Activated CD4-positive, alpha-beta T cell treated with anti-CD3 and anti-CD28 coated beads, Interleukin-2, amount 10 ng/mL, durations not matched to agents 24 days and 14 days (primary cell): Measurements from ENCODE around the gene LRRN4CL. TPM values are rescaled to one million over a fixed set of nuclear protein-coding genes. Genes with fewer than 3 reads are reported as not detected.
"Not testable (repeated sequence)": the region's sequence is repeated elsewhere in the genome, so short reads cannot be mapped to it uniquely, and the experiment has no call there.

ENCODE experiments used
- DNase-seq: peaks from one replicate; pipeline ENCODE4 v3.0.0; 2022
- H3K27ac Mint-ChIP-seq: one replicate; pipeline ENCODE4 v1.8.0; 2022; ENCODE audit warnings: mild to moderate bottlenecking, mixed read lengths
- H3K27me3 Mint-ChIP-seq: one replicate; pipeline ENCODE4 v1.8.0; 2022; ENCODE audit warnings: mixed read lengths
- H3K36me3 Mint-ChIP-seq: one replicate; pipeline ENCODE4 v1.8.0; 2022; ENCODE audit warnings: low read depth, mild to moderate bottlenecking, mixed read lengths
- H3K4me1 Mint-ChIP-seq: one replicate; pipeline ENCODE4 v1.8.0; 2021; ENCODE audit warnings: mixed read lengths
- H3K4me3 Mint-ChIP-seq: one replicate; pipeline ENCODE4 v1.8.0; 2022; ENCODE audit warnings: mild to moderate bottlenecking, moderate library complexity, mixed read lengths
- H3K9me3 Mint-ChIP-seq: one replicate; pipeline ENCODE4 v1.8.0; 2021; ENCODE audit warnings: mixed read lengths
- intact Hi-C: fragments of 100-400 bp; cut with micrococcal nuclease; formaldehyde crosslinking; loops from one replicate; pipeline ENCODE4 v1.15.1; 2023
- total RNA-seq: library from RNA; stranded (reverse); gene quantifications from 2 replicates; pipeline ENCODE4 v1.2.3, GENCODE V29; 2022

LRRN4CL gene
- total RNA-seq, 1 donor from 2014 or later, result 0.16 TPM

- no peaks in the 10 kb centered on the region for H3K27me3 Mint-ChIP-seq
- H3K4me1 Mint-ChIP-seq, result peaks cover 26% of the 10 kb centered on the region
- peaks cover 51% of the 10 kb centered on the region for H3K36me3 Mint-ChIP-seq
- peak; percentile 99 for DNase-seq
- H3K27ac Mint-ChIP-seq, result peak within 1 kb of the TSS; percentile 93
- H3K4me3 Mint-ChIP-seq, result peak within 1 kb of the TSS; percentile 98
- H3K9me3 Mint-ChIP-seq, result no peaks in the 10 kb centered on the region
- intact Hi-C loops, result loop anchor here (1.0 to 5.0 kb wide), 9 partner anchors 12 to 177 kb away; partner anchors contain the start of genes EML3, GANAB, INTS5 and POLR2G
Observed at GRCh38 chr11:62665075-62665598, 24.2 kb downstream of the LRRN4CL start, which contains the start of the genes C11orf98 and CSKMT. TSS of gene C11orf98 (minus strand) at chr11:62665210. CDS start at chr11:62665169, 41 bp downstream. TSS of gene CSKMT (plus strand) at chr11:62665312. CDS start at chr11:62665880, 568 bp downstream.

GRCh38 chr11:62664405-62665074 is 24.8 kb downstream of the LRRN4CL start:
- peak; percentile 86 for DNase-seq
- Mint-ChIP-seq H3K27me3 (no peaks in the 10 kb centered on the region), H3K36me3 (peaks cover 48% of the 10 kb centered on the region), H3K4me3 (peak overlapping the region; percentile 98), H3K27ac (peak overlapping the region; percentile 93), H3K4me1 (peaks cover 23% of the 10 kb centered on the region), H3K9me3 (no peaks in the 10 kb centered on the region)
- intact Hi-C loops, result loop anchor here (1.0 to 5.0 kb wide), 9 partner anchors 11 to 178 kb away; partner anchors contain the start of genes EML3, GANAB, INTS5 and POLR2G

- intact Hi-C loops, result no loop called here
- Mint-ChIP-seq H3K36me3 (peaks cover 4% of the 10 kb centered on the region), H3K4me3 (no peak overlapping the region), H3K4me1 (peaks cover 15% of the 10 kb centered on the region), H3K27me3 (no peaks in the 10 kb centered on the region), H3K27ac (no peak overlapping the region), H3K9me3 (no peaks in the 10 kb centered on the region)
- DNase-seq, result no peak
Observed at GRCh38 chr11:62656796-62657429, 32.4 kb downstream of the LRRN4CL start.

GRCh38 chr11:62654297-62654696 is 35.0 kb downstream of the LRRN4CL start:
- H3K27ac Mint-ChIP-seq, result peak overlapping the region; percentile 72
- DNase-seq, result no peak
- no peaks in the 10 kb centered on the region for H3K9me3 Mint-ChIP-seq
- H3K27me3 Mint-ChIP-seq, result no peaks in the 10 kb centered on the region
- H3K36me3 Mint-ChIP-seq, result peaks cover 9% of the 10 kb centered on the region
- intact Hi-C loops, result no loop called here
- peaks cover 17% of the 10 kb centered on the region for H3K4me1 Mint-ChIP-seq
- H3K4me3 Mint-ChIP-seq, result peak overlapping the region; percentile 63

- no peaks in the 10 kb centered on the region for H3K27me3 Mint-ChIP-seq
- H3K9me3 Mint-ChIP-seq, result no peaks in the 10 kb centered on the region
- peaks cover 16% of the 10 kb centered on the region for H3K36me3 Mint-ChIP-seq
- peak overlapping the region; percentile 94 for H3K27ac Mint-ChIP-seq
- peak overlapping the region; percentile 98 for H3K4me3 Mint-ChIP-seq
- intact Hi-C loops, result loop anchor here (1.0 to 2.0 kb wide), 9 partner anchors 11 to 61 kb away; partner anchors contain the start of genes C11orf98, CSKMT, ROM1 and TUT1
- DNase-seq, result no peak
- H3K4me1 Mint-ChIP-seq, result peaks cover 19% of the 10 kb centered on the region
Observed at GRCh38 chr11:62652161-62653006, 36.9 kb downstream of the LRRN4CL start.

- H3K4me3 Mint-ChIP-seq, intact Hi-C loops, H3K27ac Mint-ChIP-seq, H3K9me3 Mint-ChIP-seq, DNase-seq, H3K27me3 Mint-ChIP-seq: not testable (repeated sequence)
- Mint-ChIP-seq H3K36me3 (peaks cover 24% of the 10 kb centered on the region), H3K4me1 (peaks cover 26% of the 10 kb centered on the region)
Observed at GRCh38 chr11:62650283-62650682, 39.0 kb downstream of the LRRN4CL start.

- H3K4me3 Mint-ChIP-seq, result no peak overlapping the region
- peaks cover 30% of the 10 kb centered on the region for H3K4me1 Mint-ChIP-seq
- DNase-seq, result no peak
- peaks cover 29% of the 10 kb centered on the region for H3K36me3 Mint-ChIP-seq
- H3K27me3 Mint-ChIP-seq, result no peaks in the 10 kb centered on the region
- intact Hi-C loops, result no loop called here
- no peak overlapping the region for H3K27ac Mint-ChIP-seq
- H3K9me3 Mint-ChIP-seq, result no peaks in the 10 kb centered on the region
Observed at GRCh38 chr11:62649486-62649885, 39.8 kb downstream of the LRRN4CL start.

GRCh38 chr11:62648967-62649364 is 40.4 kb downstream of the LRRN4CL start:
- Mint-ChIP-seq H3K27me3 (no peaks in the 10 kb centered on the region), H3K9me3 (no peaks in the 10 kb centered on the region), H3K4me3 (no peak overlapping the region), H3K36me3 (peaks cover 35% of the 10 kb centered on the region), H3K4me1 (peaks cover 29% of the 10 kb centered on the region), H3K27ac (no peak overlapping the region)
- no peak for DNase-seq
- intact Hi-C loops, result no loop called here

GRCh38 chr11:62648185-62648966 is 41.0 kb downstream of the LRRN4CL start:
- intact Hi-C loops, result no loop called here
- H3K9me3 Mint-ChIP-seq, result no peaks in the 10 kb centered on the region
- DNase-seq, result no peak
- peaks cover 26% of the 10 kb centered on the region for H3K4me1 Mint-ChIP-seq
- H3K27me3 Mint-ChIP-seq, result no peaks in the 10 kb centered on the region
- no peak overlapping the region for H3K4me3 Mint-ChIP-seq
- no peak overlapping the region for H3K27ac Mint-ChIP-seq
- H3K36me3 Mint-ChIP-seq, result peaks cover 36% of the 10 kb centered on the region

GRCh38 chr11:62647609-62648005 is 41.7 kb downstream of the LRRN4CL start:
- H3K4me3 Mint-ChIP-seq, result no peak overlapping the region
- no peaks in the 10 kb centered on the region for H3K27me3 Mint-ChIP-seq
- H3K9me3 Mint-ChIP-seq, result no peaks in the 10 kb centered on the region
- peaks cover 24% of the 10 kb centered on the region for H3K4me1 Mint-ChIP-seq
- peaks cover 42% of the 10 kb centered on the region for H3K36me3 Mint-ChIP-seq
- DNase-seq, result no peak
- H3K27ac Mint-ChIP-seq, result no peak overlapping the region
- intact Hi-C loops, result loop anchor here (2.0 kb wide), 1 partner anchor 75 kb away; the partner anchor contains the start of gene EEF1G

GRCh38 chr11:62646825-62647608 is 42.3 kb downstream of the LRRN4CL start:
- Mint-ChIP-seq H3K9me3 (no peaks in the 10 kb centered on the region), H3K4me1 (peaks cover 20% of the 10 kb centered on the region), H3K36me3 (peaks cover 41% of the 10 kb centered on the region), H3K27ac (peak overlapping the region; percentile 96), H3K27me3 (no peaks in the 10 kb centered on the region), H3K4me3 (peak overlapping the region; percentile 99)
- DNase-seq, result no peak
- intact Hi-C loops, result loop anchor here (1.0 to 2.0 kb wide), 6 partner anchors 18 to 81 kb away; partner anchors contain the start of genes C11orf98, CSKMT, EEF1G and ROM1
